HG02588 (cell line): ENCODE data around the gene FXYD4.
"Not testable (repeated sequence)": the region's sequence is repeated elsewhere in the genome, so short reads cannot be mapped to it uniquely, and the experiment has no call there.

Experiments used
- ATAC-seq: cut with Tn5 transposase; IDR thresholded peaks from one replicate; pipeline ENCODE4 v1.9.1; 2021; ENCODE audit warnings: mild to moderate bottlenecking, moderate library complexity; ENCODE audit not compliant: unreplicated experiment

Gene FXYD4, protein sequence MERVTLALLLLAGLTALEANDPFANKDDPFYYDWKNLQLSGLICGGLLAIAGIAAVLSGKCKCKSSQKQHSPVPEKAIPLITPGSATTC

DNA sequence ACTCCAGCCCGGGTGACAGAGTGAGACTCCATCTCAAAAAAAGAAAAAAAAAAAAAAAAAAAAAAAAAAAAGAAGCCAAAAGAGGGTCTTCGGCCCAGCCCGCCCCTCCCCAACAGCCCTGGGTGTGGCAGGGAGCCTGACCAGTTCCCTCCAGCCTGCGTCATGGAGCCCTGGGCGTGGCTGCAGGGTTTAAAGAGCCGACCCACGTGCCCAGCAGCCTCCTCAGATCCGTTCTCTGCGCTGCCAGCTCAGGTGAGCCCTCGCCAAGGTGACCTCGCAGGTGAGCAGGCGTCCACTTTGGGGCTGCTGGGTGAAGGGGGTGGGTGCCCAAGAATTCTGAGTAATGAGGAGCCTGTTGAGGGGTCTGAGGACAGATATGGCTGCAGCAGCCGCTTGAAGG lies at the start of gene FXYD4:
FXYD4 (plus strand) TSS at position 219 of the 400 bp plus-strand sequence. CDS start 2,111 bp downstream, outside the sequence.
- ATAC-seq = no peak

DNA sequence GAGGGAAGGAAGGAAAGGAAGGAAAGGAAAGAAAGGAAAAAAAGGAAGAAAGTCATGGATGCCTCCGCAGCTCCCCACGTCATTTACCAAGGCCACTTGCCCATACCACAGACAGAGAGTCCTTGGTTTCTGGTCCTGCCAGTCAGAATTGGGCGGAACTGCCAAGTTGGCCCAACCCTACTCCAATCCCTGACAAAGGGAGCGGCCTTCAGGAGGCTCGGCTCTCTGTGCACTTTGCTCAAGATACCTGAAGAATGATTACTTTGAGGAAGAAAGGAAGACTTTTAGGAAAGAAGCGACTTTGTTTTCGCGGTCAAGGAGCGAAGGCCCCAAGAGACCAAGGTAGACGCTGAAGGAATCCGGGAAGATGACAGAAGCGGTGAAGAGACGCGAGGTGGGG lies 49.1 kb upstream of the FXYD4 start:
- ATAC-seq = no peak

DNA sequence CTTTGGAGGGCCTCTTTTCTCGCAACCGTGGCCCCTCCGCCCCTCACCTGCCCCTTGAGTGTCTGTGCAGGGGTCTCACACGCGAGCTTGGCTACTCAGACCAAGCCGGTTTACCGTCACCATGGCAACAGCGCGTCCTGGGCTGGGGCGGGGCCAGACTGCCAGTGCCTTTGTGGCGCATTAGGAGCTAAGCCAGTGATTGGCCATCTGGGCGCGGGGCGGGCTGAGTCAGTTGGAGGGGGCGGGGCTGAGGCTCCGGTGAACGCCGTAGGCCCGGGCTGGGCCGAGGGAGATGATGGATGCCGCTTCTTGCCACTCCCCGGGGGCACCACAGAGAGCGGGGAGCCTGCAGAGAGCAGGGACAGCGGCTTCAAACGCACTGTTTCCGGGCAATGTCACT lies 48.7 kb upstream of the FXYD4 start:
- ATAC-seq = peak; percentile 85

DNA sequence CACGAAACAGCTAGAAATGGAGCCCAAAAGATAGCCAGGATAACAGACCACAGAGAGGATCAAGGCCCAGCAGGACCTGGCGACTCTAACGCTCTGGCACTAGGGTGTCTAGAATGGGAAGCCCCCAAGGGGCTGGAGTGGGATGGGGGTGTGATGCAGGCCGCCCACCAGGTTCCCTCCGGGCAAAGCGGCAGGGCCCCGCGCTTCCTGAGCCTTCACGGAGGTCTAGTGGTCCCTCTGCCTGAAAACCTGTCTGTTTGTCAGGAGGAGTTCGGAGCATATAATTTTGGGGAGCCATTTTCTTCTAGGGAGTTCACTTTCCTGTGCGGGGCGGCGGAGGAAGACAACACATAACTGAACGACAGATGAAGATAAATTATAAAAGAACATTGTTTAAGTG lies 48.2 kb upstream of the FXYD4 start:
- no peak for ATAC-seq

DNA sequence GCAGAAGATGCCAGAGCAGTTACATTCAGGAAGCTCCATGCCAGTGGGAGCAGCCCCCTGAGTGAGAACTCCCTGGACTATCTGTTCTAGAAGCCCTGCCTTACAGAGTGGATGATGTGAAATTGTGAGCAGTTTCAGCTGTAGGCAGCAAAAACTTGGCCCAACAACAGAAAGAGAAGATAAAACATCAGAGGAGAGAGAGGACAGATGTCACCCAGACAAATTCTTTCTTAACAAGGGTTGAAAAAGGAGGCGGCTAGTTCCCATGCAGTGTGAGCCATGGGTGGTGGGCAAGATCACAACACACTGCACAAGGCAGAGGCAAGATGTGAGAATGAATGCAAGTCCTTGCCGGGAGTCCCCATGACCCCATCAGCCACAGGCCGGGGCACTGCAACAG lies 46.6 kb upstream of the FXYD4 start:
- no peak for ATAC-seq

DNA sequence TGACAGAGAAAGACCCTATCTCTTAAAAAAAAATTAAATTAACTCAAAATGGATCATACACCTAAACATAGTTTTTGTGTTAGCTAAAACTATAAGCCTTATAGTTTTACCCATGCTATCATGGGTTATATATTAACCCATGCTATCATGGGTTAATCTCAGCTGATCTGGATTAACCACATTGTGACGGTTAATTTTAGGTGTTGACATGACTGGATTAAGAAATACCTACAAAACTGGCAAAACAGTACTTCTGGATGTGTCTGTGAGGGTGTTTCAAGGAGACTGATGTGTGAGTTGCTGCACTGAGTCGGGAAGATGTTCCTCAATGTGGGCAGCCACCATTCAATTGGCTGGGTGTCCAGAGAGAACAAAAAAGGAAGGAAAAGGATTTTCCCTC lies 44.3 kb upstream of the FXYD4 start:
- no peak for ATAC-seq

DNA sequence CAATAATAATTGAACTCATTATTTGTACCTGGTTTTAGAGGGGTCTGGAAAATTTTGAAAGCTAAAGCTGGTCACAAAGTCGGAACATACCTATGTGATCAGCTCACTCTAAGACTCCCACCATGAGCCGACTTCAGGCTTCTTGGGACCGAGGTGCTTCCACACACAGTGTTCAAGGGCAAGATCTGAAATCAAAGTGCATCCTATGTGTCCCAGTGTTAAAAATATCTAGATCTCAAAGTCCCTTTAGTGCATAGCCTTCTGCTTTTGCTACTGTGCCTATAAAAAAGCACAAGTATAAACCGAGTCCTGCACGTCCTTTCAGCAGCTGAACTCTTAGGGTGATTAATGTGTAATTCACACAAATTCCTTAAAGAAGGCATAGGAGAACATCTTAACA lies 43.5 kb upstream of the FXYD4 start:
- no peak for ATAC-seq

DNA sequence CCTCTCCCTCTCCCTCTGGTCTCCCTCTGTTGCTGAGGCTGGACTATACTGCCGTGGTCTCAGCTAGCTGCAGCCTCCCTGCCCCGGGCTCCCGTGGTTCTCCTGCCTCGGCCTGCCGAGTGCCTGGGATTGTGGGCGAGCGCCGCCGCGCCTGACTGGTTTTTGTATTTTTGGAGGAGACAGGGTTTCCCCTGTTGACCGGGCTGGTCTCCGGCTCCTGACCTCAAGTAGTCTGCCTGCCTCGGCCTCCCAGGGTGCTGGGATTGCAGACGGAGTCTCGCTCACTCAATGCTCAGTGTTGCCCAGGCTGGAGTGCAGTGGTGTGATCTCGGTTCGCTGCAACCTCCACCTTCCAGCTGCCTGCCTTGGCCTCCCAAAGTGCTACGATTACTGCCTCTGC lies 42.6 kb upstream of the FXYD4 start:
- ATAC-seq = not testable (repeated sequence)

DNA sequence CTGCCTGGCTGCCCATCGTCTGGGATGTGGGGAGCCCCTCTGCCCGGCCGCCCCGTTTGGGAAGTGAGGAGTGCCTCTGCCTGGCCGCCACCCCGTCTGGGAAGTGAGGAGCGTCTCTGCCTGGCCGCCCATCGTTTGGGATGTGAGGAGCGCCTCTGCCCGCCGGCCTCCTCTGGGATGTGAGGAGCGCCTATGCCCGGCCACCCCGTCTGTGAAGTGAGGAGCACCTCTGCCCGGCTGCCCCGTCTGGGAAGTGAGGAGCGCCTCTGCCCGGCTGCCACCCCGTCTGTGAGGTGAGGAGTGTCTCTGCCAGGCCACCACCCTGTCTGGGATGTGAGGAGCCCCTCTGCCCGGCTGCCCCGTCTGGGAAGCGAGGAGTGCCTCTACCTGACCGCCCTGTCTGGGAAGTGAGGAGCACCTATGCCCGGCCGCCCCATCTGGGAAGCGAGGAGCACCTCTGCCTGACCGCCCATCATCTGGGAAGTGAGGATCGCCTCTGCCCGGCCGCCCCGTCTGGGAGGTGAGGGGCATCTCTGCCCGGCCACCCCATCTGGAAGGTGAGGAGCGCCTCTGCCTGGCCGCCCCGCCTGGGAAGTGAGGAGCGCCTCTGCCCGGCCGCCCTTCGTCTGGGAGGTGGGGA lies 42.1 kb upstream of the FXYD4 start:
- ATAC-seq = not testable (repeated sequence)

DNA sequence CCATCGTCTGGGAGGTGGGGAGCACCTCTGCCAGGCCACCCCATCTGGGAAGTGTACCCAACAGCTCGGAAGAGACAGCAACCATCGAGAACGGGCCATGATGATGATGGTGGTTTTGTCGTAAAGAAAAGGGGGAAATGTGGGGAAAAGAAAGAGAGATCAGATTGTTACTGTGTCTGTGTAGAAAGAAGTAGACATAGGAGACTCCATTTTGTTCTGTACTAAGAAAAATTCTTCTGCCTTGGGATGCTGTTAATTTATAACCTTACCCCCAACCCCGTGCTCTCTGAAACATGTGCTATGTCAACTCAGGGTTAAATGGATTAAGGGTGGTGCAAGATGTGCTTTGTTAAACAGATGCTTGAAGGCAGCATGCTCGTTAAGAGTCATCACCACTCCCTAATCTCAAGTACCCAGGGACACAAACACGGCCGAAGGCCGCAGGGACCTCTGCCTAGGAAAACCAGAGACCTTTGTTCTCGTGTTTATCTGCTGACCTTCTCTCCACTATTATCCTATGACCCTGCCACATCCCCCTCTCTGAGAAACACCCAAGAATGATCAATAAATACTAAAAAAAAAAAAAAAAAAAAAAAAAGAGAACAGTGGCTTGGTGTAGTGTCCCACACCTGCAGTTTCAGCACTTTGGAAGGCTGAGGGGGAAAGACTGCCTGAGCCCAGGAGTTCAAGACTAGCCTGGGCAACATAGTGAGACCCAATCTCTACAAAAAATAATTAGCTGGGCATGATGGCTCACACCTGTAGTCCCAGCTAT lies 41.2 kb upstream of the FXYD4 start:
- not testable (repeated sequence) for ATAC-seq

DNA sequence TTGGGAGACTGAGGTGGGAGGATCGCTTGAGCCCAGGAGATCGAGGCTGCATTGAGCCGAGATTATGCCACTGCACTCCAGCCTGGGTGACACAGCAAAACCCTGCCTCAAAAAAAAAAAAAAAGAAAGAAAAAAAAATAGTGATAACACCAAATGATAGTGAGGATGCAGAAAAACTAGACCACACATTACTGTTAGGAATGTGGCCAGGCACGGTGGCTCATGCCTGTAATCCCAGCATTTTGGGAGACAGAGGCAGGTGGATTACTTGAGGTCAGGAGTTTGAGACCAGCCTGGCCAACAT lies 40.7 kb upstream of the FXYD4 start:
- not testable (repeated sequence) for ATAC-seq

DNA sequence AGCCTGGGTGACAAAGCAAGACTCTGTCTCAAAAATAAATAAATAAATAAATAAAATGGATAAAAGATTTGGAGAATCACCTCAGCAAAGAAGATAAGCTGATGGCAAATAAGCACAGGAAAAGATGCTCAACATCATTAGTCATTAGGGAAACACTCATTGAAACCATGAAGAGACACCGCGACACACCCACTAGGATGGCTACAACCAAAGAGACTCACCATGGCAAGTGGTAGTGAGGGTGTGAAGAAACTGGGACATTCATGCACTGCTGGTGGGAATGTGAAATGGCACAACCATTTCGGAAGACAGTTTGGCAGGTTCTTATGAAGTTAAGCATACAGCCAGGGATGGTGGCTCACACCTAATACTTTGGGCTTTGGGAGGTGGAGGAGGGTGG lies 37.8 kb upstream of the FXYD4 start:
- ATAC-seq = no peak

DNA sequence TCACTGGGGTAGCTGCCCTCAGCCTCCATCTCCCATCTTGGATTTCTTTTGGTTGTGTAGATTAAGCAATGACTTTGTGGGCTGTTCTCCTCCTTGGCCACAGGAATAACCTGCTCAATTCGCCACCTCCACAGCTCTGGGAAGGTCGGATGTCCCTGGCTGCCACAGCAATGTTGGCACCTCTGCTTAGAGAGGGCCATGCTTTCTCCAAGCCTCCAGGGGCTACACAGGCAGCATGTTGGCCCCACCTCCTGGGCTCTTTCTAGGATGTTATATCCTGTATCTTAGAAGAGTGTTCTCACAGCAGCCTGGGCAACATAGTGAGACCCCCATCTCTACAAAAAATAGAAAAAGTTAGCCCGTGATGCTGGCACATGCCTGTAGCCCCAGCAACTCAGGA lies 35.4 kb upstream of the FXYD4 start:
- no peak for ATAC-seq

DNA sequence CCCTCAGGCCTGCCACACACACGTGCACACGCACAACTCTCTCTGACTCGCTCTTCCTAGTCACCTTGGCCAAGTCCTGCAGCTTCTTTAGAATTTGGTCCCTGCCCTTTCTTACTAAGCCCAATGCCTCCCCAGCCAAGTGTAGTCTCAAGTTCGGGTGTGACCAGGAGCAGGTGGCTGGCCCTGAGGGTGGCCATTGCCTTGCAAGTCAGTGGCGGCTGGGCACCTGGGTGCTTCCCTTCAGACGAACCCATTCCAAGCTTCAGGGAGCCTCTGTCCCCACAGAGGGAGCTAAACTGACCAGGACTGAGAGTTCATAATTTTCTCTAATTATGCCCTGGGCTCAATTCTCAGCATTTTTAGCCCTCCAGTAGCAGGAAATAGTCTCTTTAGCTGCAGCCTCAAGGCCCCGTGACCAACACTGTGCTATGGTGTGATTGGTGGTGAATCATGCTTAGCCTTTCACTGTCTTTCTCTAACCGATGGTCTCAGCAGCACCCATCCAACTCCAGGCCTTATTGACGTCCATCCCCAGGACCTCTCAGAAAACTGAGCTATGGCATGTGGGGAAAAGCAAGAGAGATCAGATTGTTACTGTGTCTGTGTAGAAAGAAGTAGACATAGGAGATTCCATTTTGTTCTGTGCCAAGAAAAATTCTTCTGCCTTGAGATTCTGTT lies 34.7 kb upstream of the FXYD4 start:
- ATAC-seq = no peak

DNA sequence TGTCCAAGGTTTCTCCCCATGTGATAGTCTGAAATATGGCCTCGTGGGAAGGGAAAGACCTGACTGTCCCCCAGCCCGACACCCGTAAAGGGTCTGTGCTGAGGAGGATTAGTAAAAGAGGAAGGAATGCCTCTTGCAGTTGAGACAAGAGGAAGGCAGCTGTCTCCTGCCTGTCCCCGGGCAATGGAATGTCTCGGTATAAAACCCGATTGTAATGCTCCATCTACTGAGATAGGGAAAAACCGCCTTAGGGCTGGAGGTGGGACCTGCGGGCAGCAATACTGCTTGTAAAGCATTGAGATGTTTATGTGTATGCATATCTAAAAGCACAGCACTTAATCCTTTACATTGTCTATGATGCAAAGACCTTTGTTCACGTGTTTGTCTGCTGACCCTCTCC lies 33.9 kb upstream of the FXYD4 start:
- not testable (repeated sequence) for ATAC-seq

DNA sequence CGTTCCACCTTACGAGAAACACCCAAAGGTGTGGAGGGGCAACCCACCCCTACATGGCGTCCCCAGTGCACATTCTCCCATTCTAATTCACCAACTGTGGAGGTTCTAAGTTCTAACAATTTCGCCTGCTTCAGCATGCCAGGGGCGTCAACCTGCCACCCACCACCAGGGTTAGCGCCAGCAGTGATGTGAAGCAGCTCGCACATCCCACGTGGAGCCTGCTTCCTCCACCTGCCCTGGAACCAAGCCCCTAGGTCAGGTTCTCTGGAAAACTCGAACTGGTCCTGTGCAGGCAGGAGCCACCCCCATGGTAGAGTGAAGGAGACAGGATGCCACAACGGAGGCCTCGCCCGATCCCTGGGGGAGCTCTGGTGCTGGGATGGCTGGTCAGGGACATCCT lies 33.3 kb upstream of the FXYD4 start:
- no peak for ATAC-seq

DNA sequence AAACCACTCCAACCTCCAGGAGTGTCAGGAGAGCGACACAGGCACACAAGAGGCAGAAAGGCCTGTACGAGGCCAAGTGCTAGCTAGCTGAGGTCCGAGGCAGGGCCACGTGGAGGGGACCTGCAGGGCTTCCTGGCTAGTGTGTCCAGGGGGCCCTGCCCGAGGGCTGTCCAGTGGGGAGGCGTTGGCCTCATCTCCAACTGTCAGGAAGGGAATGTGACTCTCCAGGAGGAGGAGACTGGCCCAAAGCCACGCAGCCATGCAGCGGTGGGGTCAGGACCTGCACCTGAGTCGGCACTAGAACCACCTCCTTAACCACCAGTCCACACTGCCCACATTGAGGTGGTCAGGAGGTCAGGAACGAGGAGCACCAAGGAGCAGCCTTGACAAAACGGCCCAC lies 32.3 kb upstream of the FXYD4 start:
- no peak for ATAC-seq

DNA sequence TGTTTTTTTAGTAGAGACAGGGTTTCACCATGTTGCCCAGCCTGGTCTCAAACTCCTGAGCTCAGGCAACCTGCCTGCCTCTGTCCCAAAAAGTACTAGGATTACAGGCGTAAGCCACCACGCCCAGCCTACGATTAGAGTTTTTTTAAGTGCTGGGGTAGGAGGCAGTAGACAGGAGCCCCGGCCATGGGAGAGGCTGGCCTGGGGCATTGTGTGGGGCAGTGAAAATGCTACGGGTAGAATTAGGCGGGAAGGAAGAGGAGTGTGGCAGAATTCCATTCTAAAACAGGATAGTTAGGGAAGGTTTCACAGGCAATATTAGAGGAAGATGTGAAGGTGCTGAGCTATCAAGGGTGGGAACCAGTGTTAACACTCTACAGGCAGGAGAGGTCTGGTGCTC lies 31.3 kb upstream of the FXYD4 start:
- no peak for ATAC-seq

DNA sequence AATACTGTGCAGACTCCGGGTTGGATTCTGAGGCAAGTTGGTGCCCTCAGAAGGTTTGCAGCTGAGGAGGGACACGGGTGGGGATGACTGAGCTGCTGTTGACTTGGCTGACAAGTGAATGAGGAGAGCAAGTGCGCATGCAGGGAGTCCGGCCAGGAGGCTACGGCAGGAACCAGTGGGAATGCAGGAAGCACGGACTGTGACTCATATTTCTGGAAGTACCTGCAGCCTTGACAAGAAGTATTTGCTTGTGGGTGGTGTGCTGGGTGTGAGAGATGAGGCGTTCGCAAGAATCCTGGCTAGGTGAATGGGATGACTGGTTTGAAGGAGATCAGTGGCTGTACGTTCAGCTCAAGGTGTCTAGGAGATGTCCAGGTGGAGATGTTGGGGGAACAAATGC lies 30.8 kb upstream of the FXYD4 start:
- ATAC-seq = no peak

DNA sequence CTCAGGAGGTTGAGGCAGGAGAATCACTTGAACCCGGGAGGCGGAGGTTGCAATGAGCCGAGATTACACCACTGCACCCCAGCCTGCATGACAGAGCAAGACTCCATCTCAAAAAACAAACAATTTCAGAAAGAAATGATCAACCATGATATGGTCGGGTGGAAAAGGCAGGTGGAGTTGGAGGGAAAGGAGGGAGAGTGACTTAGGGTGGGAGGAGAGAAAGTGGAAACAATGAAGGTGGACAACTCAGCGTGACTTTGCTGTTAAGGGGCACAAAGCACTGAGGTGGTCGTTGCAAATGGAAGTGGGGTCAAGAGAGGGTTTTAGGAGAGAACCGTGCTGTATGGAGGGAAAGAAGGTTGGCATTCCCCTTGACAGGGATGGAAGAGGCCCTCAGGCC lies 30.0 kb upstream of the FXYD4 start:
- no peak for ATAC-seq

DNA sequence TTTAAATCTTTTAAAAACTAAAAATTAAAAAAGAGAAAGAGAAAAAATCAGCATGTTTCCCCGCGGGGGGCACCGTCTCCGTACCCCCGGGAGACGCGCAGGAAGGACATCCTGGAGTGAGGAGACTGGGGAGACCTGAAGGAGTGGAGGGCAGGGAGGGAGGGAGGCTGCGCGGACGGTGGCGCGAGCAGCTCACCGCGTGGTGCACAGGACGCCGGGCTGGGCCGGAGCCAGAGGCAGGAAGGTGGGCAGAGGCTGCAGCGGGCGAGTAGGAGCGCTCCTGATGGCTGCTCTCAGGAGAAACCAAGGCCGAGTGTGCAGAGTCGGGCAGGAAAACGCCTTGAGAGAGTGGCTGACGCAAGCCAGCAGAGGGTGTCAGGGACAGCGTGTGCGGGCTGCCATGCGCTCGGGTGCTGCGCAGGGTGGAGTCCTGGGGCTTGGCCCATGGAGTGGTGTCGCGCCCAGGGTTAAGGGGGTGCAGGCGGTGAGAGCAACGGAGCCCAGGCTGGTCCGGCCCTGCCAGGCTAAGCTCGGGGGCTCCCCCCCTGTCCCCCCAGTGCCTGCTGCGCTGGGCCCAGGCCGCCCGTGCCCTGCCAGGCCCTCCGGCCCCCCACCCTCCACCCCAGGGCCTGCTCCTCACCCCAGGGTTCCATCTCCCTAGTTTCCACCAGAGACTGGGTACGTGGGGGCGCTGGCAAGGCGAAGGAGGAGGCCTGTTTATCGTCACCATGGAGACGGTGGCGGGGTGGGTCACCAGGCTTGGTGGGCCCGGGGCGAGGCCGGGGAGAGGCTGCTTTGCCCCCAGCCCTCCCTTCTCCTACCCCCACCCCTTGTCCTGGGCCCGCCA lies 28.9 kb upstream of the FXYD4 start:
- ATAC-seq = no peak
